Measurements from ENCODE around the gene CD300C.
"Not testable (repeated sequence)": the region's sequence is repeated elsewhere in the genome, so short reads cannot be mapped to it uniquely, and the experiment has no call there.

Gene CD300C

DNA sequence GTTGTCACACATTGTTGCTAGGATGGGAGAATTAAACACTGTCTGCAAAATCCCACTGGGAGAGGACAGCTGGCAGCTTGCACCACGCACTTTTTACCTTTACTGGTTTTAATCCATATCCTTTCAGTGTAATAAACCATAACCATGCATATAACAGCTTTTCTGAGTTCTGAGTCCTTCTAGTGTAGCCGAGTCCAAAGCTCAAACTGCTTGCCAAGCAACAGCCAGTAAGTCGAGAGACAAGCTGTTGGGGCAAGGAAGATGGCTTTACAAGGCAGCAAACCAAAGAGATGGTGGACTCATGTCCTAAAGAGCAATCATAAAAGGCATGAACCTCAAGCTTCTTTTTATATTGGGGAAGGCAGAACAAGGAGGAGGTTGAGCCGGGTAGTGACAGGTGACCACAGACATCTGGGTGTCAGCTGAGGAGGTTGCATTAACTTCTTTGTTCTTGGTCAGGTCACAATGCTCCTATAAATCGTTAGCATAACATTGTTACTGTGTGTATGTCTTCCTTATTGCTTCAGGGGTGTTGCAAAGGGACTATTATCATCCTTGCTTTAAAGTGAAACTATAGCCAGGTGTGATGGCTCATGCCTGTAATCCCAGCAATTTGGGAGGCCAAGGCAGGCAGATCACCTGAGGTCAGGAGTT lies 28.7 kb upstream of the CD300C start:
- TF ChIP-seq ZNF2 (tag by site-specific recombination; IDR thresholded peaks at IDR 0.05) (no peak), ZNF423 (tag by site-specific recombination; IDR thresholded peaks at IDR 0.05) (no peak), PRDM4 (tag by site-specific recombination; IDR thresholded peaks at IDR 0.05) (no peak)
- CTCF ChIA-PET, result interaction anchor here (0.8 to 1.6 kb wide), 2 partner anchors 8 to 34 kb away, joined by 4 to 9 read pairs; no protein-coding TSS in a partner anchor
- Histone ChIP-seq H3K36me3 (ENCODE audit: control insufficient read depth in 2 of 2, insufficient read depth in 1 of 2, low read length in 2 of 2) (no peaks in the 10 kb centered on the region), H3K9me3 (ENCODE audit: control insufficient read depth, insufficient read depth, low read depth, low read length) (no peaks in the 10 kb centered on the region), H3K4me1 (ENCODE audit: control insufficient read depth, insufficient read depth, low read length) (no peaks in the 10 kb centered on the region), H3K27ac (ENCODE audit: extremely low read depth, low read depth, low read length) (no peak overlapping the region), H3K4me3 (ENCODE audit: low read depth, low read length) (no peak overlapping the region)
- POLR2A ChIA-PET, result interaction anchor here (0.6 kb wide), 1 partner anchor 50 kb away, joined by 9 read pairs; no protein-coding TSS in a partner anchor

DNA sequence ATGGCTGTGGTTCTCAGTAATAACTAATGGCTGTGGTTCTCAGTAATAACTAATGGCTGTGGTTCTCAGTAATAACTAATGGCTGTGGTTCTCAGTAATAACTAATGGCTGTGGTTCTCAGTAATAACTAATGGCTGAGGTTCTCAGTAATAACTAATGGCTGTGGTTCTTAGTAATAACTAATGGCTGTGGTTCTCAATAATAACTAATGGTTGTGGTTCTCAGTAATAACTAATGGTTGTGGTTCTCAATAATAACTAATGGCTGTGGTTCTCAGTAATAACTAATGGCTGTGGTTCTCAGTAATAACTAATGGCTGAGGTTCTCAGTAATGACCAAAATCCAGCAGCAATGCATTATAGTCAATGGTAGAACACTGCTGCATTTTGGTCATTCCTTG lies 27.7 kb upstream of the CD300C start:
- H3K4me1 ChIP-seq (ENCODE audit: control insufficient read depth, insufficient read depth, low read length); H3K36me3 ChIP-seq (ENCODE audit: control insufficient read depth in 2 of 2, insufficient read depth in 1 of 2, low read length in 2 of 2); H3K9me3 ChIP-seq (ENCODE audit: control insufficient read depth, insufficient read depth, low read depth, low read length); H3K27ac ChIP-seq (ENCODE audit: extremely low read depth, low read depth, low read length); H3K4me3 ChIP-seq (ENCODE audit: low read depth, low read length); POLR2A ChIA-PET: not testable (repeated sequence)
- CTCF ChIA-PET, result interaction anchor here (0.6 to 1.6 kb wide), 3 partner anchors 7 to 179 kb away, joined by 3 to 9 read pairs (median 4); no protein-coding TSS in a partner anchor

DNA sequence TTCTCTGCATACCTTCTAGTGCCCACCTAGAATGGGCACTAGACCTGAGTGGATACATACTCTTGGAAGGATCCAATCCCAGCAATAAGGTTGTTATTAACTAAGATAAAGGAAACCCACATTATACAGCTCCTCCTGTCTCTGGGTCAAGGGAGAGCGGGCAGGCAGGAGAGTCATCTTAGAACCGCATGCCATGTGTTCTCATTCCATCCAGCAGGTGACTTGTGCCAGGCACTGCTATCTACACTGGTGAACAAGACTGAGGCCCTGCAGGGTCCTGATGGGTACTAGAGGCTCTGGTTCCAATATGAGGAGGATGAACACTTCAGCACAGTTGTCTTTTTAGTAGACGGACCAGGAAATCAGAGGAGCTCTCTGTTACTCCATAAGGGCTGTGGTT lies 27.3 kb upstream of the CD300C start:
- Histone ChIP-seq H3K4me1 (ENCODE audit: control insufficient read depth, insufficient read depth, low read length) (no peaks in the 10 kb centered on the region), H3K4me3 (ENCODE audit: low read depth, low read length) (no peak overlapping the region), H3K9me3 (ENCODE audit: control insufficient read depth, insufficient read depth, low read depth, low read length) (no peaks in the 10 kb centered on the region), H3K27ac (ENCODE audit: extremely low read depth, low read depth, low read length) (no peak overlapping the region), H3K36me3 (ENCODE audit: control insufficient read depth in 2 of 2, insufficient read depth in 1 of 2, low read length in 2 of 2) (no peaks in the 10 kb centered on the region)
- ChIA-PET CTCF (interaction anchor here (0.7 kb wide), 1 partner anchor 179 kb away, joined by 4 read pairs; no protein-coding TSS in a partner anchor), POLR2A (no interaction called here)
- TF ChIP-seq ZNF404 (tag by site-specific recombination; IDR thresholded peaks at IDR 0.05) (no peak), ZNF140 (tag by site-specific recombination; IDR thresholded peaks at IDR 0.05) (no peak), ZNF18 (tag by site-specific recombination; IDR thresholded peaks at IDR 0.05) (no peak), ZNF670 (tag by site-specific recombination; IDR thresholded peaks at IDR 0.05; ENCODE audit: low read depth) (no peak), ZNF514 (tag by site-specific recombination; IDR thresholded peaks at IDR 0.05) (no peak), ZNF10 (tag by site-specific recombination; IDR thresholded peaks at IDR 0.05) (no peak), ZNF621 (tag by site-specific recombination; IDR thresholded peaks at IDR 0.05) (no peak)
- TF ChIP-seq, protein P1, sequence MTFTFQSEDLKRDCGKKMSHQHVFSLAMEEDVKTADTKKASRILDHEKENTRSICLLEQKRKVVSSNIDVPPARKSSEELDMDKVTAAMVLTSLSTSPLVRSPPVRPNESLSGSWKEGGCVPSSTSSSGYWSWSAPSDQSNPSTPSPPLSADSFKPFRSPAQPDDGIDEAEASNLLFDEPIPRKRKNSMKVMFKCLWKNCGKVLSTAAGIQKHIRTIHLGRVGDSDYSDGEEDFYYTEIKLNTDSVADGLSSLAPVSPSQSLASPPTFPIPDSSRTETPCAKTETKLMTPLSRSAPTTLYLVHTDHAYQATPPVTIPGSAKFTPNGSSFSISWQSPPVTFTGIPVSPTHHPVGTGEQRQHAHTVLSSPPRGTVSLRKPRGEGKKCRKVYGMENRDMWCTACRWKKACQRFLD (tag by site-specific recombination; IDR thresholded peaks at IDR 0.05), result no peak

DNA sequence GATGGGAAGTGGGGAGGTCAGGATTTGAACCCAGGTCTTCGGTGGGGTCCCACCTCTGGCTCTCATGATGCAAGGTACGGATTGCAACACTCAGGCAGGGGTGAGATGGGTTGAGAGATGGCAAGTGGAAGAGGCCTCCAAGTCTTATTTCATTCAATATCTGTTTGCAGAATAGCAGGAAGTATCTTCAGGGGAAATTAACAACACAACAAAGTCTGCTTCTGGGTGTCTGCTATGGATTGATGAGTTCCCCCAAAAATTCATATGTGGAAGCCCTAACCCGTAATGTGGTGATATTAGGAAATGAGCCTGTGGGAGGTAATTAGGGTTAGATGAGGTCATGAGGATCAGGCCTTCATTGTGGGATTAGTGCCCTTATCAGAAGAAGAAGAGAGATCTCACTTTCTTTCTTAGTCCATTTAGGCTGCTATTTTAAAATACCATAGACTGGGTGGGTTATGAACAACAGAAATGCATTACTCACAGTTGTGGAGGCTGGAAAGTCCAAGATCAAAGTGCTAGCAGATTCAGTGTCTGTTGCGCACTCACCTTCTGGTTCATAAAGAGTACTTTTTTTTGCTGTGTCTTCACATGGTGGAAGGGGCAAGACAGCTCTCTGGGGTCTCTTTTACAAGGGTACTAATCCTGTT lies 25.8 kb upstream of the CD300C start:
- H3K9me3 ChIP-seq (ENCODE audit: control insufficient read depth, insufficient read depth, low read depth, low read length), result no peaks in the 10 kb centered on the region
- no peaks in the 10 kb centered on the region for H3K36me3 ChIP-seq (ENCODE audit: control insufficient read depth in 2 of 2, insufficient read depth in 1 of 2, low read length in 2 of 2)
- no peak overlapping the region for H3K4me3 ChIP-seq (ENCODE audit: low read depth, low read length)
- H3K27ac ChIP-seq (ENCODE audit: extremely low read depth, low read depth, low read length), result no peak overlapping the region
- ChIA-PET POLR2A (no interaction called here), CTCF (no interaction called here)
- no peaks in the 10 kb centered on the region for H3K4me1 ChIP-seq (ENCODE audit: control insufficient read depth, insufficient read depth, low read length)
- TF ChIP-seq ZFP41 (tag by site-specific recombination; IDR thresholded peaks at IDR 0.05; ENCODE audit: borderline replicate concordance) (no peak), GLIS1 (tag by site-specific recombination; IDR thresholded peaks at IDR 0.05) (no peak), ZNF391 (tag by site-specific recombination; IDR thresholded peaks at IDR 0.05; ENCODE audit: borderline replicate concordance, low read depth) (no peak), ZNF776 (tag by site-specific recombination; IDR thresholded peaks at IDR 0.05; ENCODE audit: borderline replicate concordance) (no peak), ZNF596 (tag by site-specific recombination; IDR thresholded peaks at IDR 0.05) (no peak), ZNF280D (tag by site-specific recombination; IDR thresholded peaks at IDR 0.05) (no peak)
